GM19397 (cell line): ENCODE data around the gene TRPM4.
"Not testable (repeated sequence)": the region's sequence is repeated elsewhere in the genome, so short reads cannot be mapped to it uniquely, and the experiment has no call there.

Source experiments
- ATAC-seq: cut with Tn5 transposase; IDR thresholded peaks from one replicate; pipeline ENCODE4 v1.9.1; 2021; ENCODE audit warnings: mild to moderate bottlenecking, moderate library complexity; ENCODE audit not compliant: unreplicated experiment

Gene TRPM4

GRCh38 chr19:49186108-49186507 lies 28.5 kb downstream of the TRPM4 start:
- ATAC-seq = no peak

GRCh38 chr19:49188626-49189200 lies 31.1 kb downstream of the TRPM4 start:
- no peak for ATAC-seq

- no peak for ATAC-seq
These were observed 31.7 kb downstream of the TRPM4 start for GRCh38 chr19:49189259-49189658.

- ATAC-seq = no peak
These were observed 33.2 kb downstream of the TRPM4 start for GRCh38 chr19:49190781-49191180.

GRCh38 chr19:49193822-49194394 lies 36.3 kb downstream of the TRPM4 start:
- ATAC-seq = no peak

- ATAC-seq = no peak
These were observed 36.8 kb downstream of the TRPM4 start for GRCh38 chr19:49194408-49194807.

- no peak for ATAC-seq
These were observed 39.1 kb downstream of the TRPM4 start for GRCh38 chr19:49196527-49197240.

GRCh38 chr19:49200238-49200862 lies 42.8 kb downstream of the TRPM4 start:
- ATAC-seq = no peak

- ATAC-seq = no peak
These were observed 43.5 kb downstream of the TRPM4 start for GRCh38 chr19:49201042-49201441.

GRCh38 chr19:49205114-49205513 lies 47.5 kb downstream of the TRPM4 start:
- no peak for ATAC-seq

GRCh38 chr19:49209502-49209901 lies 51.9 kb downstream of the TRPM4 start:
- not testable (repeated sequence) for ATAC-seq

- ATAC-seq = no peak
These were observed 52.7 kb downstream of the TRPM4 start for GRCh38 chr19:49210108-49210900.

GRCh38 chr19:49210901-49211451 lies 53.4 kb downstream of the TRPM4 start:
- no peak for ATAC-seq

- ATAC-seq = no peak
These were observed 54.6 kb downstream of the TRPM4 start for GRCh38 chr19:49212016-49212701.

GRCh38 chr19:49213791-49214190 lies 56.2 kb downstream of the TRPM4 start:
- ATAC-seq = no peak

GRCh38 chr19:49214701-49215100 lies 57.1 kb downstream of the TRPM4 start:
- ATAC-seq = no peak

GRCh38 chr19:49216071-49216470 lies 58.5 kb downstream of the TRPM4 start:
- no peak for ATAC-seq

GRCh38 chr19:49217382-49217781 lies 59.8 kb downstream of the TRPM4 start:
- no peak for ATAC-seq

- no peak for ATAC-seq
These were observed 64.4 kb downstream of the TRPM4 start for GRCh38 chr19:49222011-49222410.

- ATAC-seq = no peak
These were observed 64.9 kb downstream of the TRPM4 start for GRCh38 chr19:49222528-49222927.
